GM23338 (cell line): ENCODE measurements around the gene SLC32A1. TPM values are rescaled to one million over a fixed set of nuclear protein-coding genes. Genes with fewer than 3 reads are reported as not detected.

Experiments used
- ATAC-seq: fragments of 200-7000 bp; cut with Tn5 transposase; 3 replicates; pipeline ENCODE4 v1.9.1; 2020
- DNase-seq: peaks from one replicate; pipeline ENCODE4 v3.0.0-alpha.2; 2015; ENCODE audit warnings: low spot score
- H2AFZ ChIP-seq: fragments of 200-600 bp; sonication (generic); 2 replicates; pipeline ENCODE4 v1.8.0; 2016; ENCODE audit warnings: antibody characterized with exemption, mild to moderate bottlenecking, moderate library complexity
- H3F3A ChIP-seq: fragments of 200-600 bp; sonication (generic); replicated peaks from 2 replicates; pipeline ENCODE4 v1.8.0; 2017; ENCODE audit warnings: antibody characterized with exemption, mixed run types, low read depth
- H3K27ac ChIP-seq: fragments of 200-600 bp; sonication (generic); 2 replicates; pipeline ENCODE4 v1.6.1; 2016; ENCODE audit warnings: low read depth
- H3K27me3 ChIP-seq: fragments of 200-600 bp; sonication (generic); 2 replicates; pipeline ENCODE4 v1.8.0; 2016; ENCODE audit warnings: mild to moderate bottlenecking, mixed run types, moderate library complexity; ENCODE audit not compliant: insufficient read depth
- H3K36me3 ChIP-seq: fragments of 200-600 bp; sonication (generic); 2 replicates; pipeline ENCODE4 v1.8.0; 2016; ENCODE audit warnings: mild to moderate bottlenecking; ENCODE audit not compliant: insufficient read depth
- H3K4me1 ChIP-seq: fragments of 200-600 bp; sonication (generic); 2 replicates; pipeline ENCODE4 v1.8.0; 2016; ENCODE audit warnings: mild to moderate bottlenecking, moderate library complexity; ENCODE audit not compliant: insufficient read depth
- H3K4me2 ChIP-seq: fragments of 200-600 bp; sonication (generic); 2 replicates; pipeline ENCODE4 v1.7.1; 2017; ENCODE audit warnings: mixed run types
- H3K4me3 ChIP-seq: fragments of 200-600 bp; sonication (generic); 2 replicates; pipeline ENCODE4 v1.6.1; 2016; ENCODE audit warnings: mixed run types
- H3K79me2 ChIP-seq: fragments of 200-600 bp; sonication (generic); replicated peaks from 2 replicates; pipeline ENCODE4 v1.8.0; 2017; ENCODE audit warnings: mild to moderate bottlenecking; ENCODE audit not compliant: insufficient read depth
- H3K9me2 ChIP-seq: fragments of 200-600 bp; sonication (generic); 2 replicates; pipeline ENCODE4 v1.8.0; 2017; ENCODE audit not compliant: insufficient read depth
- H4K20me1 ChIP-seq: fragments of 200-600 bp; sonication (generic); replicated peaks from 2 replicates; pipeline ENCODE4 v1.8.0; 2017; ENCODE audit warnings: mild to moderate bottlenecking; ENCODE audit not compliant: insufficient read depth
- H3K27ac Mint-ChIP-seq: 2 replicates; pipeline ENCODE4 v1.8.0; 2020; ENCODE audit warnings: inconsistent platforms, mild to moderate bottlenecking, moderate library complexity, mixed read lengths
- H3K27me3 Mint-ChIP-seq: 3 replicates; pipeline ENCODE4 v1.8.0; 2022; ENCODE audit warnings: low read depth, mild to moderate bottlenecking, moderate library complexity, mixed read lengths, inconsistent platforms; ENCODE audit not compliant: insufficient read depth, poor library complexity
- H3K36me3 Mint-ChIP-seq: 3 replicates; pipeline ENCODE4 v1.8.0; 2021; ENCODE audit warnings: low read depth, mild to moderate bottlenecking, inconsistent platforms, moderate library complexity, mixed read lengths
- H3K4me1 Mint-ChIP-seq: 3 replicates; pipeline ENCODE4 v1.8.0; 2020; ENCODE audit warnings: mild to moderate bottlenecking, inconsistent platforms, mixed read lengths
- H3K4me3 Mint-ChIP-seq: 3 replicates; pipeline ENCODE4 v1.8.0; 2021; ENCODE audit warnings: moderate library complexity, mild to moderate bottlenecking, inconsistent platforms, mixed read lengths
- H3K9me3 Mint-ChIP-seq: 3 replicates; pipeline ENCODE4 v1.8.0; 2020; ENCODE audit warnings: moderate library complexity, mild to moderate bottlenecking, inconsistent platforms, mixed read lengths
- CREB1 ChIP-seq: fragments of 250-450 bp; sonication (Bioruptor Pico); IDR thresholded peaks from 2 replicates; pipeline ENCODE4 v1.5.0; 2020; ENCODE audit warnings: low read depth, mild to moderate bottlenecking, moderate library complexity
- EZH2 ChIP-seq: fragments of 200-600 bp; sonication (generic); IDR thresholded peaks from one replicate; pipeline ENCODE4 v1.8.0; 2017; ENCODE audit warnings: antibody characterized with exemption, mild to moderate bottlenecking, low read depth; ENCODE audit not compliant: unreplicated experiment
- EZH2phosphoT487 ChIP-seq: fragments of 200-600 bp; sonication (generic); IDR thresholded peaks from one replicate; pipeline ENCODE4 v1.8.1; 2018; ENCODE audit warnings: antibody characterized with exemption; ENCODE audit not compliant: unreplicated experiment
- JUNB ChIP-seq: IDR thresholded peaks from one replicate; pipeline ENCODE4 v1.6.1; 2016; ENCODE audit warnings: antibody characterized with exemption; ENCODE audit not compliant: unreplicated experiment
- NANOG ChIP-seq: IDR thresholded peaks from 2 replicates; pipeline ENCODE4 v1.6.1; 2016; ENCODE audit warnings: antibody characterized with exemption, borderline replicate concordance
- POLR2AphosphoS5 ChIP-seq: IDR thresholded peaks from 2 replicates; pipeline ENCODE4 v1.6.1; 2016; ENCODE audit warnings: antibody characterized with exemption, low read depth
- STAT1 ChIP-seq: IDR thresholded peaks from one replicate; pipeline ENCODE4 v1.6.1; 2016; ENCODE audit warnings: antibody characterized with exemption; ENCODE audit not compliant: unreplicated experiment
- ZNF114 ChIP-seq: fragments of 250-450 bp; sonication (Bioruptor Pico); IDR thresholded peaks from 2 replicates; pipeline ENCODE4 v1.5.0; 2020; ENCODE audit warnings: mild to moderate bottlenecking, moderate library complexity
- ZNF331 ChIP-seq: fragments of 250-450 bp; sonication (Bioruptor Pico); IDR thresholded peaks from 2 replicates; pipeline ENCODE4 v1.5.0; 2020; ENCODE audit warnings: low read depth, mild to moderate bottlenecking, moderate library complexity
- polyA plus RNA-seq: library from polyadenylated mRNA; unstranded; fragments of >200 nt; fragmentation: Nextera tagmentation; extraction: Ambion mirVana; gene quantifications from 2 replicates; pipeline ENCODE4 v1.2.1, GENCODE V29; 2016
- total RNA-seq: library from RNA; depleted of rRNA; stranded (reverse); fragments of >200 nt; shearing (Covaris generic); gene quantifications from 2 replicates; pipeline ENCODE4 v1.2.3, GENCODE V29; 2014
- TF ChIP-seq, protein P1 (sequence below): fragments of 250-450 bp; sonication (Bioruptor Pico); IDR thresholded peaks from 2 replicates; pipeline ENCODE4 v1.5.0; 2020; ENCODE audit warnings: mild to moderate bottlenecking, moderate library complexity
- TF ChIP-seq, protein P2 (sequence below): IDR thresholded peaks from 2 replicates; pipeline ENCODE4 v1.6.1; 2016; ENCODE audit warnings: antibody characterized with exemption
- TF ChIP-seq, protein P3 (sequence below): IDR thresholded peaks from one replicate; pipeline ENCODE4 v1.6.1; 2018; ENCODE audit warnings: antibody characterized with exemption; ENCODE audit not compliant: unreplicated experiment
- TF ChIP-seq, protein P4 (sequence below), 2 experiments: fragments of 200-600 bp in 1 of 2; sonication (generic) in 1 of 2; conservative IDR thresholded peaks; 2 replicates each; pipeline versions ENCODE4 v1.5.1 to v1.6.1; 2016 to 2017; ENCODE audit warnings: antibody characterized with exemption in 2 of 2, low read depth in 2 of 2, mild to moderate bottlenecking in 2 of 2, moderate library complexity in 1 of 2

SLC32A1 gene
- total and polyA plus RNA-seq, 2 experiments from 2014 or later, result 0.87 TPM; not detected in 1

DNA sequence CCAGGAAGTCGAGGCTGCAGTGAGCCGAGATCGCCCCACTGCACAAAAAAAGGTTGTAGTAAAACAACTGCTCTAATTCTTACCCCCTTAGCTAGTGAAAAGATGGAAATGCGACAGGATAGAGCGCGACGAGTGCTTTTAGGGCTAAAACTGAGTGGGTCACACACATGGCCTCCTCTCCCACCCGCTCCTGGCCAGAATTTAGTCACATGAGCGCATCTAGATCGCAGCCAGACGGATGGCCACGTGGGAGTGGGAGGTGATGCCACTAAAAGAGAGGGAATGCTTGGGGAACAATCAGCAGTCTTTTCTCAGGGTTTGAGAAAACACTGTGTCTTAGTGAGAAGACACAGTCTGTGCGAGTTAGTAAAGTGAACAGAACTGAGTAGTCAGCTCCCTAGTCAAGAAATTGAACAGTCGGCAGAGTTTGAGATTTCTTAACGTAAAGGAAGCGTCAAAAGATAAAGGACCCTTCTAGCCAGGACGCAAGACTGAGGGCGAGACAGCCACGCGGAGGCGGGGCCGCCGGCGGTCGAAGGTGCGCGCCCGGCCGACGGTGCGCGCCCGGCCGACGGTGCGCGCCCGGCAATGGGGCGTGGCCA is 23.3 kb downstream of the SLC32A1 start:
- Mint-ChIP-seq H3K36me3 (peaks cover 8% of the 10 kb centered on the region; the same call in 1 of the 3 replicates), H3K4me1 (peaks cover 16% of the 10 kb centered on the region), H3K27ac (no peak overlapping the region), H3K9me3 (peaks cover 3% of the 10 kb centered on the region; the same call in 1 of the 3 replicates), H3K27me3 (peaks cover 30% of the 10 kb centered on the region), H3K4me3 (peak overlapping the region; percentile 98)
- Histone ChIP-seq H3K27ac (no peak overlapping the region), H3K79me2 (peaks cover 30% of the 10 kb centered on the region), H2AFZ (peak overlapping the region; percentile 94), H3K4me3 (peak overlapping the region; percentile 80), H3K4me2 (peak overlapping the region; percentile 71), H3K4me1 (peaks cover 10% of the 10 kb centered on the region; the same call in 1 of the 2 replicates), H3F3A (0 out of 2 replicates have a peak, but pooled peaks cover 4% of the 10 kb centered on the region), H3K27me3 (peaks cover 23% of the 10 kb centered on the region), H3K9me2 (peaks cover 5% of the 10 kb centered on the region; the same call in 1 of the 2 replicates), H4K20me1 (peaks cover 17% of the 10 kb centered on the region), H3K36me3 (peaks cover 6% of the 10 kb centered on the region; the same call in 1 of the 2 replicates)
- no peak for TF ChIP-seq NANOG
- TF ChIP-seq POLR2AphosphoS5, result no peak
- TF ChIP-seq ZNF114 (CRISPR knock-in tag), result no peak
- no peak for TF ChIP-seq CREB1
- TF ChIP-seq ZNF331 (CRISPR knock-in tag), result no peak
- TF ChIP-seq, protein P1, sequence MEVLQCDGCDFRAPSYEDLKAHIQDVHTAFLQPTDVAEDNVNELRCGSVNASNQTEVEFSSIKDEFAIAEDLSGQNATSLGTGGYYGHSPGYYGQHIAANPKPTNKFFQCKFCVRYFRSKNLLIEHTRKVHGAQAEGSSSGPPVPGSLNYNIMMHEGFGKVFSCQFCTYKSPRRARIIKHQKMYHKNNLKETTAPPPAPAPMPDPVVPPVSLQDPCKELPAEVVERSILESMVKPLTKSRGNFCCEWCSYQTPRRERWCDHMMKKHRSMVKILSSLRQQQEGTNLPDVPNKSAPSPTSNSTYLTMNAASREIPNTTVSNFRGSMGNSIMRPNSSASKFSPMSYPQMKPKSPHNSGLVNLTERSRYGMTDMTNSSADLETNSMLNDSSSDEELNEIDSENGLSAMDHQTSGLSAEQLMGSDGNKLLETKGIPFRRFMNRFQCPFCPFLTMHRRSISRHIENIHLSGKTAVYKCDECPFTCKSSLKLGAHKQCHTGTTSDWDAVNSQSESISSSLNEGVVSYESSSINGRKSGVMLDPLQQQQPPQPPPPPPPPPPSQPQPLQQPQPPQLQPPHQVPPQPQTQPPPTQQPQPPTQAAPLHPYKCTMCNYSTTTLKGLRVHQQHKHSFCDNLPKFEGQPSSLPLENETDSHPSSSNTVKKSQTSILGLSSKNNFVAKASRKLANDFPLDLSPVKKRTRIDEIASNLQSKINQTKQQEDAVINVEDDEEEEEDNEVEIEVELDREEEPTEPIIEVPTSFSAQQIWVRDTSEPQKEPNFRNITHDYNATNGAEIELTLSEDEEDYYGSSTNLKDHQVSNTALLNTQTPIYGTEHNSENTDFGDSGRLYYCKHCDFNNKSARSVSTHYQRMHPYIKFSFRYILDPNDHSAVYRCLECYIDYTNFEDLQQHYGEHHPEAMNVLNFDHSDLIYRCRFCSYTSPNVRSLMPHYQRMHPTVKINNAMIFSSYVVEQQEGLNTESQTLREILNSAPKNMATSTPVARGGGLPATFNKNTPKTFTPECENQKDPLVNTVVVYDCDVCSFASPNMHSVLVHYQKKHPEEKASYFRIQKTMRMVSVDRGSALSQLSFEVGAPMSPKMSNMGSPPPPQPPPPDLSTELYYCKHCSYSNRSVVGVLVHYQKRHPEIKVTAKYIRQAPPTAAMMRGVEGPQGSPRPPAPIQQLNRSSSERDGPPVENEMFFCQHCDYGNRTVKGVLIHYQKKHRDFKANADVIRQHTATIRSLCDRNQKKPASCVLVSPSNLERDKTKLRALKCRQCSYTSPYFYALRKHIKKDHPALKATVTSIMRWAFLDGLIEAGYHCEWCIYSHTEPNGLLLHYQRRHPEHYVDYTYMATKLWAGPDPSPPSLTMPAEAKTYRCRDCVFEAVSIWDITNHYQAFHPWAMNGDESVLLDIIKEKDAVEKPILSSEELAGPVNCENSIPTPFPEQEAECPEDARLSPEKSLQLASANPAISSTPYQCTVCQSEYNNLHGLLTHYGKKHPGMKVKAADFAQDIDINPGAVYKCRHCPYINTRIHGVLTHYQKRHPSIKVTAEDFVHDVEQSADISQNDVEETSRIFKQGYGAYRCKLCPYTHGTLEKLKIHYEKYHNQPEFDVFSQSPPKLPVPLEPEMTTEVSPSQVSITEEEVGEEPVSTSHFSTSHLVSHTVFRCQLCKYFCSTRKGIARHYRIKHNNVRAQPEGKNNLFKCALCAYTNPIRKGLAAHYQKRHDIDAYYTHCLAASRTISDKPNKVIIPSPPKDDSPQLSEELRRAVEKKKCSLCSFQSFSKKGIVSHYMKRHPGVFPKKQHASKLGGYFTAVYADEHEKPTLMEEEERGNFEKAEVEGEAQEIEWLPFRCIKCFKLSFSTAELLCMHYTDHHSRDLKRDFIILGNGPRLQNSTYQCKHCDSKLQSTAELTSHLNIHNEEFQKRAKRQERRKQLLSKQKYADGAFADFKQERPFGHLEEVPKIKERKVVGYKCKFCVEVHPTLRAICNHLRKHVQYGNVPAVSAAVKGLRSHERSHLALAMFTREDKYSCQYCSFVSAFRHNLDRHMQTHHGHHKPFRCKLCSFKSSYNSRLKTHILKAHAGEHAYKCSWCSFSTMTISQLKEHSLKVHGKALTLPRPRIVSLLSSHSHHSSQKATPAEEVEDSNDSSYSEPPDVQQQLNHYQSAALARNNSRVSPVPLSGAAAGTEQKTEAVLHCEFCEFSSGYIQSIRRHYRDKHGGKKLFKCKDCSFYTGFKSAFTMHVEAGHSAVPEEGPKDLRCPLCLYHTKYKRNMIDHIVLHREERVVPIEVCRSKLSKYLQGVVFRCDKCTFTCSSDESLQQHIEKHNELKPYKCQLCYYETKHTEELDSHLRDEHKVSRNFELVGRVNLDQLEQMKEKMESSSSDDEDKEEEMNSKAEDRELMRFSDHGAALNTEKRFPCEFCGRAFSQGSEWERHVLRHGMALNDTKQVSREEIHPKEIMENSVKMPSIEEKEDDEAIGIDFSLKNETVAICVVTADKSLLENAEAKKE (CRISPR knock-in tag), result no peak
- no peak for TF ChIP-seq STAT1
- TF ChIP-seq, protein P2, sequence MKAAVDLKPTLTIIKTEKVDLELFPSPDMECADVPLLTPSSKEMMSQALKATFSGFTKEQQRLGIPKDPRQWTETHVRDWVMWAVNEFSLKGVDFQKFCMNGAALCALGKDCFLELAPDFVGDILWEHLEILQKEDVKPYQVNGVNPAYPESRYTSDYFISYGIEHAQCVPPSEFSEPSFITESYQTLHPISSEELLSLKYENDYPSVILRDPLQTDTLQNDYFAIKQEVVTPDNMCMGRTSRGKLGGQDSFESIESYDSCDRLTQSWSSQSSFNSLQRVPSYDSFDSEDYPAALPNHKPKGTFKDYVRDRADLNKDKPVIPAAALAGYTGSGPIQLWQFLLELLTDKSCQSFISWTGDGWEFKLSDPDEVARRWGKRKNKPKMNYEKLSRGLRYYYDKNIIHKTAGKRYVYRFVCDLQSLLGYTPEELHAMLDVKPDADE, result no peak
- TF ChIP-seq JUNB, result no peak
- TF ChIP-seq EZH2phosphoT487, result no peak
- no peak for TF ChIP-seq EZH2
- TF ChIP-seq, protein P3, sequence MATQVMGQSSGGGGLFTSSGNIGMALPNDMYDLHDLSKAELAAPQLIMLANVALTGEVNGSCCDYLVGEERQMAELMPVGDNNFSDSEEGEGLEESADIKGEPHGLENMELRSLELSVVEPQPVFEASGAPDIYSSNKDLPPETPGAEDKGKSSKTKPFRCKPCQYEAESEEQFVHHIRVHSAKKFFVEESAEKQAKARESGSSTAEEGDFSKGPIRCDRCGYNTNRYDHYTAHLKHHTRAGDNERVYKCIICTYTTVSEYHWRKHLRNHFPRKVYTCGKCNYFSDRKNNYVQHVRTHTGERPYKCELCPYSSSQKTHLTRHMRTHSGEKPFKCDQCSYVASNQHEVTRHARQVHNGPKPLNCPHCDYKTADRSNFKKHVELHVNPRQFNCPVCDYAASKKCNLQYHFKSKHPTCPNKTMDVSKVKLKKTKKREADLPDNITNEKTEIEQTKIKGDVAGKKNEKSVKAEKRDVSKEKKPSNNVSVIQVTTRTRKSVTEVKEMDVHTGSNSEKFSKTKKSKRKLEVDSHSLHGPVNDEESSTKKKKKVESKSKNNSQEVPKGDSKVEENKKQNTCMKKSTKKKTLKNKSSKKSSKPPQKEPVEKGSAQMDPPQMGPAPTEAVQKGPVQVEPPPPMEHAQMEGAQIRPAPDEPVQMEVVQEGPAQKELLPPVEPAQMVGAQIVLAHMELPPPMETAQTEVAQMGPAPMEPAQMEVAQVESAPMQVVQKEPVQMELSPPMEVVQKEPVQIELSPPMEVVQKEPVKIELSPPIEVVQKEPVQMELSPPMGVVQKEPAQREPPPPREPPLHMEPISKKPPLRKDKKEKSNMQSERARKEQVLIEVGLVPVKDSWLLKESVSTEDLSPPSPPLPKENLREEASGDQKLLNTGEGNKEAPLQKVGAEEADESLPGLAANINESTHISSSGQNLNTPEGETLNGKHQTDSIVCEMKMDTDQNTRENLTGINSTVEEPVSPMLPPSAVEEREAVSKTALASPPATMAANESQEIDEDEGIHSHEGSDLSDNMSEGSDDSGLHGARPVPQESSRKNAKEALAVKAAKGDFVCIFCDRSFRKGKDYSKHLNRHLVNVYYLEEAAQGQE, result no peak
- TF ChIP-seq, protein P4, sequence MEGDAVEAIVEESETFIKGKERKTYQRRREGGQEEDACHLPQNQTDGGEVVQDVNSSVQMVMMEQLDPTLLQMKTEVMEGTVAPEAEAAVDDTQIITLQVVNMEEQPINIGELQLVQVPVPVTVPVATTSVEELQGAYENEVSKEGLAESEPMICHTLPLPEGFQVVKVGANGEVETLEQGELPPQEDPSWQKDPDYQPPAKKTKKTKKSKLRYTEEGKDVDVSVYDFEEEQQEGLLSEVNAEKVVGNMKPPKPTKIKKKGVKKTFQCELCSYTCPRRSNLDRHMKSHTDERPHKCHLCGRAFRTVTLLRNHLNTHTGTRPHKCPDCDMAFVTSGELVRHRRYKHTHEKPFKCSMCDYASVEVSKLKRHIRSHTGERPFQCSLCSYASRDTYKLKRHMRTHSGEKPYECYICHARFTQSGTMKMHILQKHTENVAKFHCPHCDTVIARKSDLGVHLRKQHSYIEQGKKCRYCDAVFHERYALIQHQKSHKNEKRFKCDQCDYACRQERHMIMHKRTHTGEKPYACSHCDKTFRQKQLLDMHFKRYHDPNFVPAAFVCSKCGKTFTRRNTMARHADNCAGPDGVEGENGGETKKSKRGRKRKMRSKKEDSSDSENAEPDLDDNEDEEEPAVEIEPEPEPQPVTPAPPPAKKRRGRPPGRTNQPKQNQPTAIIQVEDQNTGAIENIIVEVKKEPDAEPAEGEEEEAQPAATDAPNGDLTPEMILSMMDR (conservative IDR thresholded peaks at IDR 0.05; ENCODE audit: low read depth in 2 of 2), result no peak
- no peak for DNase-seq
- peak; percentile 82 for ATAC-seq
